Medulla oblongata (tissue), 1 donor: ENCODE results near the gene STBD1.
"Not testable (repeated sequence)": the region's sequence is repeated elsewhere in the genome, so short reads cannot be mapped to it uniquely, and the experiment has no call there.

ENCODE experiments used
- DNase-seq: peaks from one replicate; pipeline ENCODE4 v3.0.0-alpha.2; 2015; ENCODE audit errors: extremely low spot score

The STBD1 gene

DNA sequence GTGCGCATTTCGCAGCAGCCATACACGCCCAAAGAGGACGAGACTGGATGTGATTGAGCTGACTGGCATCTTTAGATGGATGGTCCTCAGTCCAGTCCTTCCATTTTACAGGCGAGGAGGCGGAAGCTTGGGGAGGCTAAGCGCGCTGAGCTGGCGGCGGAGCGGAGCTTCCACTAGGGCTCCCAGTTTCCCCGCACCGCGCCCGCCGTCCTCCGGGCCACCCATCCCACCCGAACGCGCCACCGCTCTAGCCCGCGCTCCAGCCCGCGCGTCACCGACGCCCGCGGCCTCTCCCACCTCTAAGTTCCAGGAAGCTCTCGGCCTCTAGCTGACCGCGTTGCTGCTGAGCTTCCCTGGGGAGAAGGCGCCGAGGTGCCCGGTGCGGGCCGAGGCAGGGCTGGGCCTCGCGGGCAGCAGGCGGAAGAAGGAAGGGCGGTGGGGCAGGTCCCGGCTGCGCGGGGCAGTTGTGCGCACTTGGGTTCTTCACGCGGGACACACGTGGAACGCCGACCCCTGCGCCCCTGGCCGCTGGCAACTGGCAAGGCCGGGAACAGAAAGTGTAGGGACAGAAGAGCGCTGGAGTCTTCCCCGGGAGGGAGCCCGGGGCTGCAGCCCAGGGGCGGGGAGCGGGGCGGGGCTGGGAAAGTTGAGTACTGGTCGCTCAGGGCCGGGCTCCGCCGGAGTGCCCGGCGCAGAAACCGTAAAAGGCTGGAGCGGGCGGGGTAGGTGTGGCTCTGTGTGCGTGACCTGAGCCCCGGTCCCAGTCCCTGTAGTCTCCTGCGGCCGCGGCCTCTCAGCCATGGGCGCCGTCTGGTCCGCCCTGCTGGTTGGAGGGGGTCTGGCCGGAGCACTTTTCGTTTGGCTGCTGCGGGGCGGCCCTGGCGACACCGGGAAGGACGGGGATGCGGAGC is at the start of gene STBD1:
Gene STBD1 (plus strand): TSS at position 763 of the 911 bp plus-strand sequence. CDS start 37 bp downstream, at position 800.
- DNase-seq, result peak; percentile 48

DNA sequence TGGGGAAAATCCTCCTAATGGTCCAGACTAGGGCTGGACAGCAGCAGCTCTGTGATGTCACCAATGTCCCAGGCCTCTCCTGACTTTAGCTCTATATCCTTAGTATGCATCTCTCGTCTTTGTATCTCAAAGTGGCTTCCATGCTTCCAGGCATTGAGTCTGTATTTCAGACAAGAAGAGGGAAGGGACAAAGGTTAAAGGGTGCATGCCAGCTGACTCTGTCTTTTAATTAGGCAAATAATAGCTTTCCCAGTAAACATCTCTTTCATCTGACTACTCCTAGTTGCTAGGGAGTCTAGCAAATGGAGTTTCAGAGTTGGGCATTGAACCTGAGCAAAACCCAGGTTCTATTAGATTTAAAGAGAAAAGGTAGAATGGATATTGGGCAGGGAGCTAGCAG is 49.6 kb upstream of the STBD1 start:
- DNase-seq, result no peak

DNA sequence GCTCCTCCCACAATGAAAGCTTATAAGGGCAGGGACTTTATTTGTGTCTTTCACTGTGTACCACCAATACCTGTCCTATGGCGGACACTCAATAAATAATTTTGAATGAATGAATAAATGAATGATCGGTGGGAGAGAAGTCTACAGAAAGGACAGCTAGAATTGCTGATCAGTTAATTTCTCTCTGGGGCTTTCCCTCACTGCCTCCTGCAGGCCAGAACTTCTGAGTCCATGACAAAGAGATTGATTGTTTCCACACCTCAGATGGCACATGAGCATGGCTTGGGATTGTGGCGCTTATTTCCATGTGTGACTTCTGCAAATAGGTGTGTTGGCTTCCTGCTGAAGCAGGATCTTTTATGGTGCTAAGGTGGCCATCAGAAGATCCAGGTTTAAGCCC is 48.7 kb upstream of the STBD1 start:
- peak; percentile 21 for DNase-seq

DNA sequence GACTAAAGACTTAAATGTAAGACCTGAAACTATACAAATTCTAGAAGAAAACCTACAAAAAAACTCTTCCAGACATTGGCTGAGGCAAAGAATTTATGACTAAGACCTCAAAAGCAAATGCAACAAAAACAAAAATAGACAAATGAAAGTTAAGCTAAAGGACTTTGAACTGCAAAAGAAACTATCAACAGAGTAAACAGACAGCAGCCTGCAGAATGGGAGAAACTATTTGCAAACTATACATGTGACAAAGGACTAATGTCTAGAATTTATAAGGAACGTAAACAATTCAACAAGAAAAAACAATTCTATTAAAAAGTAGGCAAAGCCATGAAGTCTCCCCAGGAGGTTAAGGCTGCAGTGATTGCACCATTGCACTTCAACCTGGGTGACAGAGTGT is 46.0 kb upstream of the STBD1 start:
- DNase-seq, result no peak

DNA sequence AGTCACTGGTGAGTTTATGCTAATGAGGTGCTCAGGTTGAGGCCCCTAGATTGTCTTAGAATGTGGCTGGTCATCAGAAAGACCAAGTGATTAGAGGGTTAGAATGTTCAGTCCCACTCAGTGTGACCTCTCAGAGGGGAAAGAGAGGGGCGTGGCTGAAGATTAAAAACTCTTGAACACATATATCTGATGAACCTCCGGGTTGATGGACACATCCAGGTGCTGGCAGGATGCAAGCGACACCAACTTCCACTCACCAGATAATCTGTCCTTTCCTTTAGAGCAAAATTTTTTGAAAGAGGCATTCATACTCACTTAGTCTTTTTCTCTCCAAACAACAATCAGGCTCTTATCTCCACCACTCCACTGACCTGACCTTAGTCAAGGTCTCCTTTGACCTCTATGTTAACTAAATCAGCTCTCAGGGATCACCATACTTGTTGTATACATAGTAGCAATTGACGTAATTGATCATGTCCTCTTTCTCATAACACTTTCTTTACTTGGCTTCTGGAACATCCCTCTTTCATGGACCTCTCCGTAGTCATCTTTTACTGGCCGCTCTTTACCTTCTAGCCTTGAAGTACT is 40.8 kb upstream of the STBD1 start:
- DNase-seq, result no peak

DNA sequence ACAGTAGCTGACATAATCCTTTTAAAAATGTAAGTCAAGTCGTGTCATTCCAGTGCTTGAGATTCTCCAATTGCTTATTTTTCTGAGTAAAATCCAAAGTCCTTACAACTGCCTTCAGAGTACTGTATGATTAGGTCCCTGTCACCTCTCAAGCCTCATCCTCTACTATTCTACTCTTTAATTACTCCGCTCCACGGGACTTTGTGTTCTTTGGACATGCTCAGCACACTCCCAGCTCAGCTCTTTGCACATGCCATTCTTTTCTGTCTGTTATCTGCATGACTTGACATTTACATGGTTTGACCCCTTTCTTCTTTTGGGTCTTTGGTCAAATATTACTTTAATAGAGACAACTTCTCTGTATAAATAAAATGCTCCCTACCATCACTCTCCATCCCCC is 39.9 kb upstream of the STBD1 start:
- DNase-seq, result no peak

DNA sequence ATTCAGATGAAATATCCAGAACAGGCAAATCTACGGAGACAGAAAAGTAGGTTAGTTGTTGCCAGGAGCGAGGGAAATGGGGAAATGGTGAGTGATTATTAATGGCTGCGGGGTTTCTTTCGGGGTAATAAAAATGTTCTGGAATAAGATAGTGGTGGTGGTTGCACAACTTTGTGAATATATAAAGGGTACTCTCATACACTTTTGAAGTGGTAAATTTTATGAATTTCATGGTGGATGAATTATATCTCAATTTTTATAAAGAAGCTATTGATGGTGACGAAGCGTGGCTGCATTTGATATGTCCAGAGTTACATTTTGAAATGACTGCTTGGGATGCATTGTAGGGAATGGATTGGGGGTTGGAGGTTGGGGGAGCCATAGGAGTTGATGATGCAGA is 38.7 kb upstream of the STBD1 start:
- DNase-seq, result no peak

DNA sequence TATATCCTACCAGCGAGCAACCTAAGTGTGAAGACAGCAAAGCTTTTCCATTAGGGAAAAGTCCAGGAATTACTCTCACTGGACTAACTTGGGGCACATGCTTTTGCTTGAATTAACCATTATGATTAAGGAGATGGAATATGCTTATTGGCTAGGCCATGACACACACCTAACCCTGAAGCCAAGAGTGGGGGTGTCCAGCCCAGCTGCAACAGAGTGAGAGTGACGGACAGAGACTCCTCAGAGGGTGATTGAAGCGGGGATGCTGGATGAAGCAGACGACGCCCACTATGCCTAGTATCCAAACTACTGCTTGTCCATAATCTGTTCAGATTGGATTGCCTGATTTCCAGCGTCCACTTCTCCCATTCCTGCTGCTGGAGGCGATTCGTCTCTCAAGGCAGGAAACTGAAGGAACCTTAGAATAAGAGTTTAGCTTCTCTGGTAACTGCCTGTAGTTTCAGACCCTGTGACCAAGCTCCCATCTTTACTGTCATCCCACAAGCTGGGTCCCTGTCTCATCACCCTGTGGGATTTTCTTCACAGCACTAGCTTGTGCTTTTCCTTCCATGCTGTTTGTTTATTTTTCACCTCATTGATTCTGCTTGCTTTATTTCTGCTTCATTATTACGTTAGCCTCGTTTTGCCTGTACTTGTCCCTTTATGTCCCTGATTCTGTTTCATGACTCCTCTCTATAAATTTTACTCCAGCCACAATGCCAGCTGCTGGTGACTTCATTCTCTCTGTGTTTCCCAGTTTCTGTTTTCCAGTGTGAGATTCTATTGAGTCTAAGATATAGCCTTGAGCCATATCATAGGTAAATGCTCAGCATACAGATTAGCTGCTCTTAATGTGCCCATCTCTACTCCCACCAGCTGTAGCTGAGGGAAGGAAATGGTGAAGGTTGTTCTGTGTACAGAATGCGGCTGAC is 36.0 kb upstream of the STBD1 start:
- no peak for DNase-seq

DNA sequence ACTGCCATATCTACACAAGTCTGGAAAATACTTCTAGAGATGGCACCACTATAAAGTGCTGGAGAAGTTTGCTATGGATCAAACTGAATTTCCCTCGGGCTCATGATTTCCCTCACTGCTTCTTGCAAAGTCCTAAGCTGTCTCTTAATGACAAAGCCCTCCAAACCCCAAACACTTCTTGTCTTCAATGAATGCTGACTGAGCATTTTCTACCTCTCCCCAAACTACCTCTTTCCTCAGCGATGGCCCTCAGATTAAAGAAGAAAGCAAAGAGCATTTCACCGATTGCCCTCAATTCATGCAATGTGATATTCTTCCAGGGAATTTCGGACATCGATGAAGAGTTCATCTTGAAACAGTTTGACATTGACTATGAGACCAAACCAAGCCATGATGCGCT is 35.3 kb upstream of the STBD1 start:
- DNase-seq, result no peak

DNA sequence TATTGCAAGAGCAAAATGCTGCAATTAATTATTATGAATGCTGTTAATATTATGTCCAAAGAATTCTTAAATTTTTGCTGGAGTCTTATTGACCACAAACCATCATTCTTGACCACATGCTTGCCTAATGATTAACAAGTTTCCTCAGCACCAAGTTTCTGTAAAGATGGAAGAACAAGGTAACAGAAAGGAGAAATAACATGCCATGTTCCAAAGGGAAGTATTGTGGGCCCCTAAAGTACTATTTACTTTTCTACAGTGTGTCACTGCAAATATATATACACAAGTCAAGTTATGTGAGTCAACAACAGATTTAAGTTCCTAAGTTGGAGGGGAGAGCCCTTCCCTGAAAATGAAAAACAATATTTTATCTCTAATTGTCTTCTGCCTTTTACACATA is 34.5 kb upstream of the STBD1 start:
- no peak for DNase-seq

DNA sequence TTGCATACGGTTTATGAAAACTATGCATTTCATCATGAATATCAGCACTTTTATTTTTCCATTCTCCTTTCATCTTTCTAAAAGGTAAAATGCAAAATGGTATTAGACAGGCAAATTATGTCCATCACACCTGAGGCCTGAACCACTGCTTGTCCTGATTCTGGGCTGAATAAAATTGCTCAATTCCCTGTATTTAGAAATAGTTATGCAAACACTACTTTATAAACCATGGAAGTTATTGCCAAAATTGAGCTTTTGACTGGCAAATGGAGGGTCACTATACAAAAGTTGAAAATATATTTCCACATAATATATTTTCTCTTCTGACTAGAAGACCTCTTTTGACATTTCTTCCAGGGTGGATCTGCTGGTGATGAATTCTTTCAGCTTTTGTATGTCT is 34.0 kb upstream of the STBD1 start:
- no peak for DNase-seq

DNA sequence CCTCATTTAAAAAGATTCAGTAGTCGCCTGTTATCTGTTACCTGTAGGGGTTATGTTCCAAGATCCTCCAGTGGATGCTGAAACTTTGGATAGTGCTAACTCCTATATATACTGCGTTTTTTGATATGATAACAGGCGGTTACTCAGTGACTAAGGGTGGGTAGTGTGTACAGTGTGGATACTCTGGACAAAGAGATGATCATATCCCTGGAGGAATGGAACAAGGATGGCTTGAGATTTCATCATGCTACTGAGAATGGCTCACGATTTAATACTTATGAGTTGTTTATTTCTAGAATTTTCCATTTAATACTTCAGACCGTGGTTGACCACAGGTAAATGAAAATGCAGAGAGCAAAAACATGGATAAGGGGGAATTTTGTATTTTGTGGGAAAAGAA is 33.5 kb upstream of the STBD1 start:
- no peak for DNase-seq

DNA sequence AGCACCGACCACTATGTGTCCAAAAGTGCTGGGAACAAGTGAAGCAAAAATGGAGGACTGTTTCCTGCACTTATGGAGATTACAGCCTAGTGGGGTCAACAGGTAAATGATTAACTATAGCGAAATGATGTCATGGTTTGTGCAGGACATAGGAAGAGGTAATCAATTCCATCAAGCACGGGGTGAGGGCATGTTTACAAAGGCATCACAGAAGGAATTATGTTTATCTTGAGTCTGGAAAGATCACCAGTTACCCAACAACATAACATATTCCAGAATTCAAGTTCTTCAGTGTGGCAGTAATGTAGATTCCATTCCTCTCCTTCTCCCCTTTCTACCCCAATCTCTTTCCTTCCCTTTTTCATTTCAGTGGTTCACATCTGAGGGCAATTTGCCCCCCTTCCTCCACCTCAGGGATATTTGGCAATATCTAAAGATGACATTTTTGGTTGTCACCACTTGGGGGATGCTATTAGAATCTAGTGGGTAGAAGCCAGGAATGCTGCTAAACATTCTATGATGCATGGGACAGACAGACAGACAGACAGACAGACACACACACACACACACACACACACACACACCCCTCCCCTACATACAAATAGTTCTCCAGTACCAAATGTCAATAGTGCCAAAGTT is 30.9 kb upstream of the STBD1 start:
- no peak for DNase-seq

DNA sequence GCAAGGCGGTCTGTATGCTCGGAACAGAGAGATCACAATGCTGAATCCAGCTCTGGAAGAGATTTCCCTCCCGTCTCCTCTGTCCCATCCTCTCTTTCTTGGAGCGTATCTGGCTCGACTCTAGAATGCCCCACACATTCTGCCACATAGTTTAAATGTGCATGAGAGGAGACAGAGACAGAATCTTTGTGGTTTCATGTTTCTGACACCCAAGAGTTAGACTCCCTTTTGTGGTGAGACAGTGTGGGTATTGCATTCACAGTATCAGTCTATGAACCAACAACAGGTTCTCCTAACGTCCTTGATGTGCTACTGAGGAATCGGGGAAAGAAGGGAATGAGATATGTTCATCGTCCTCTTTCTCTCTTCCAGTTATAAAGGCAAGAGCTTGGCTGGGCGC is 29.7 kb upstream of the STBD1 start:
- DNase-seq, result no peak

DNA sequence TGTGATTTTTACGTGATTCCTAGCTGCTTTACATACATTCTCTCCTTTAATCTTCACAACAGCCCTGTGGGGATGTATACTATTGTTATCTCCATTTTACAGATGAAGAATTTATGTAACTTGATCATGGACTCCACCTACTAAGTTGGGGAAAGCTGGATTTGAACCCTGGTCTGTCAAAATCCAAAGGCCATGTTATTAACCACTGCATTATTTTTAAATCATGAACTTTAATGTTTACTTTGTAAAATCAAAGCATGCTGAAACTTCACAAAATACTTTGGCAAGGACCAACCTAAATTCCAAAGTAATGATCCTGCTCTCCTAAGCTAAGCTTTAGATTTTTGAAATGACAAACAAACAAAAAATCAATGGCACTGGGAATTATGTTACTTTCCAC is 28.9 kb upstream of the STBD1 start:
- no peak for DNase-seq

DNA sequence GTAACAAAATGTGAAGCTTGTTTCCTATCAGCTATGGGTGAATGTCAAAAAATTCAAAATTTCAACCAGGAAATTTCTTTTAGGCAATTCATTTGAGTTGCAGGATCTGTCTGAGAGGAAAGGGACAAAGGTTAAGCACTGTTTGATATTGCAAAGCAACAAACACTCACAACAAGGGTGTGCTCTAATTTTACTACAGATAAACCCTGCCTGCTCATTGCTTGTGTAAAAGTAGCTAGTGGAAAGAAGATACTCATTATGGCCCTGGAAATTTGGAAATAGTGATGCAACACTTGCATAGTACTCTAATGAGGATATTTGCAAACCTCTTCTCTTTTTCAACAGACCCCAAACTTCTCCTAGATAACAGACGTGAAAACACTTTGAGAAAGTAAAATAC is 27.9 kb upstream of the STBD1 start:
- no peak for DNase-seq

DNA sequence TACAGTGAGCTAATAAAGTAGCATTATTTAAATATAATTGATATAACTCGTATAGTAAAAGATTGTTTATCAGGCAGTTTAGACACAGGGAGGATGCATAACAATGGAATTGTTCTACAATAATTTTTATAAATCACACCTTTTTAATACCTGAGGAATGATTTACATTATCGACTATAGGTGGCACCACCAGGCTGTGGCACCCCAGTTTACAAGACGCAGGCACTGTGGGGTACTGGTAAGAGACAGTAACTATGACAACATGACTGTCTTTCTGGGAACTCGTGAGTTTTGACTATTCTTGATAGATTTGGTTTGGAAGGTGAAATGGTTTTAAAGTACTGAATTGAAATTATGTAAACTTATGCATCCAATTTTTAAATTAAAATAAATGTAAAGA is 27.1 kb upstream of the STBD1 start:
- DNase-seq, result no peak

DNA sequence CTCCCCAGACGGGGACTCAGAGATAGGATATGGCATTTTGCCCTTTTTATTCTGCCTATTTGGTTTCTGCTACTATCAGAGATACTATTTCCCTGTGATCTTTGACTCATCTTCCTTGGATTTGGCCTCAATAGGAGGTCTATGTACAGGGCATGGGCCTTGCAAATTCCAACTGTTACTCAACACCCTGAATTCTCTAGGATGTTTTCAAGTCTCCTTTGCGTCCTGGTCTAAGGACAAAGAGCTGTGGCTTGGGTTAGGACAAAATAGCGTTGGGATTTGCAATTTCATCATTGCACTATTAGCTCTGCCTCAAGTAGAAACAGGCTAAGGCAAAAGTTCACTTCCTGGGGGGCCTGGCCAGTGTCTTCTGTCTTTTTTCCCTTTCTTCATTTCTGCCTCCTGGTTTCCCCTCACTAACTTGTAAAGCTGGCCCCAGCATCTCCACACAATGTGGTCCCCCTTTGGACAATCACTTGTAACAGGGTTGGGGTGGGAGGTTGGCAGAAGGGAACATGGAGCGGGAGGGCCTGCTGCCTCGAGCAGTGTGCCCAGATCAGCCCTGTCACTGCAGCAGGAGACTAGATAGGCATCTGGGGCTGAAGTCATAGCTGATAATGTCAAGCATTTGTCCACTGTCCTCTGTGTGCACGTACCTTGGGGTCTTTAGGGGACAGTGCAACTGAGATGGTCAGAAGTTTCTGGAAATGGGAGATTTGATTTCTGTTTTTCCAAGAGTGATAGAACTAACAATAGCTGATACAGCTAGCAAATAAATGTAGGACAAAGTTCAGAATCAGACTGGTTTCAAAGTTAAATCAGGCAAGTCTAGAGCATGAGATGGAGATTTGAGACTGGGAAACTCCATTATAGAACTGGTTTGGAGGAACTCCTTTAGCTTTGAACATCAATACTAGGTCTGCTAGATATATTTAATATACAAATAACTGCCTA is 25.8 kb upstream of the STBD1 start:
- DNase-seq, result no peak

DNA sequence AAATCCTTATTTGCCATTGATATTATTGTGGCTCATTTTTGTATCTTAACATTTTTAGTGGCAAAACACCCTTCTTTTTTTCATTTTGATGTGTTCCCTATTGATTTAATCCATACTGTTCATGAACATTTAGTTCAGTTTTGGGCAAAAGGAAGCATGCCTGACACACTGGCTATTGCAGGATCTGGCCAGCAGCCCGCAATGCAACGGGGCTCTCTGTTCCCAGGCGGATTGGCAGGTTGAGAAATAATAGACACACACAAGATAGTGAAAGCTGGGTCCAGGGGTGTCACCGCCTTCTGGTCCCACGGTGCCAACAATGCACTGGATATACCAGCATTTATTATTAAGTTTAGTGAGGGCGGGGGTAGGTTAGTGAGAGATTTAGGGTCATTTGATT is 24.9 kb upstream of the STBD1 start:
- DNase-seq, result not testable (repeated sequence)

DNA sequence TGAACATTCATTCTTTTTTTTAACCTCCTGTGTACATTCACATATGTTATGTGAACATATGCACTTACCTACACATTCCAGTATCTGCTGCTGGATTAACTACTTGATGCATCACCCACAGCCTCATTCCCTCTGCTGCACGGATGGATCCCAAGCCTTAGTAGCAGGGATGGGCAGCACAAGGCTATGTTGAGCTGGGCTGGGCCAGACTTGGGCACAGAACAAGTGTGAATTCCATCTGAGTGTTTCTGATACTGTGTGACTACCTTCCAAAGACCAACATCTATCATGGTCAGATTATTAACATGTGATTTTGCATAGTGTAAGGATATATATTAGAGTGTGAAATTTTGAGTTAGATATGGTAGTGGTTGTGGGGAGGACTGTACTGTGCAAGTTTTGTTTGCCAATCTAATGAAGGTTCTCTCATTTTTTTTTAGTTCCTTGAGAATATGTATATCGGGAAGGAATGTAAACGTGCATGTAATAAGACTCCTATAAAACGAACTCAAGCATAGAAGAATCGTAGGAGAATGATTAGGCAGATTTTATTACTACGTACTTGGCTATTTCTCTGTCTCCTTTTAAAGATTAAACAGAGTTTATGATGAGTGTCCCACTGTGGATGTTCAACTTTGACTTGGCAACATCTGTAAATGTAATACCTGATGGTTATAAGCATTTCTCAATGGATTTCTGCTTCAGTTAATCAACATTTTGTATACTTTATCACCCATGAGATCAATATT is 23.4 kb upstream of the STBD1 start:
- DNase-seq, result no peak
